Measurements from ENCODE around the gene CYP1A2.

The CYP1A2 gene

GRCh38 chr15:74780523-74781430, 32.1 kb downstream of the CYP1A2 start:
- no peak for TF ChIP-seq CTCF (IDR thresholded peaks at IDR 0.05; ENCODE audit: borderline replicate concordance, control extremely low read depth, extremely low read depth, insufficient read depth, missing control alignments)
- DNase-seq (ENCODE audit: low spot score): no peak
- in situ Hi-C loops (cut with MboI; ENCODE audit: low sequenced_read_pairs, unreplicated experiment): no loop called here

DNA sequence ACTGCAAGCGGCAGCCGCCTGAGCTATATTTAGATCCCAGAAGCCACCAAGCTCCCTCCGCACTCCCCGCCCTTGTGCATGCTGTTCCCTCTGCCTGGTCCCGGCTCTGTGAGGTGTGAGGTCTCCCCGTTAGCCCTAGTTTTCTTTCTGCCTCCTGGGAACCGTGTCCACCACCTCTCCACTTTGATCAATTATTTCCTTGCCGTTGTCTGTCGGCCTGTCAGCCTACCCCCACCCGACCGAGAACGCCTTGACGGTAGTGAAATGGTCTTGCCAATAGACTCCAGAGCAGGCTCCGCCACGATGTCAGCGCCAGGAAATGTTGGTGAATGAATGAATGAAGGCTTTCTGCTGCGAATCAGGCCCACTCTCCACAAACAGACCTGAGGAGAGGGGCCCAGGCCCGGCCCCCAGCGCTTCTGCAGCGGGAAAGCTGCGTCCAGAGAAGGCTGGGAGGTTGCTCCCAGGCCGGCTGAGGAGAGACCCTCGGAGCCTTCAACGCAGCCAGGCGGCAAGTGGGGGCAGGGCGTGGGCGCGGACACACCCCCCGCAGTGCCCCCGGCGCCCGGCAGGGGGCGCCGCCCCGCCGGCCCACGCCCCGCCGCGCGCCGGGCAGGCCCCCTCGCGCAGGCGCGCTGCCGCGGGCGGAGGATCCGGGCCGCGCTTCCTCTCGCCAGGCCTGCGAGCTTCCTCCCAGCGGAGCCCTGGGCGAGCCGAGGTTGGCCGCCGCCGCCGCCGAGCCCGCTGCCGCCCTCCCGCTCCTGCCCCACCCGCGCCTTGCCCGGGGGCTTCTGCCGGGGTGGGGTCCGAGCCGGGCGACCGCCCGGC, 33.0 kb downstream of the CYP1A2 start, which contains the start of gene CSK:
TSS of gene CSK (plus strand) at position 650 of the 828 bp plus-strand sequence. CDS start 16,218 bp downstream, outside the sequence.
- TF ChIP-seq CTCF (IDR thresholded peaks at IDR 0.05; ENCODE audit: borderline replicate concordance, control extremely low read depth, extremely low read depth, insufficient read depth, missing control alignments): peak; percentile 72
- peak; percentile 89 for DNase-seq (ENCODE audit: low spot score)
- in situ Hi-C loops (cut with MboI; ENCODE audit: low sequenced_read_pairs, unreplicated experiment): no loop called here

- in situ Hi-C loops (cut with MboI; ENCODE audit: low sequenced_read_pairs, unreplicated experiment): no loop called here
- no peak for DNase-seq (ENCODE audit: low spot score)
- TF ChIP-seq CTCF (IDR thresholded peaks at IDR 0.05; ENCODE audit: borderline replicate concordance, control extremely low read depth, extremely low read depth, insufficient read depth, missing control alignments): no peak
Measured at GRCh38 chr15:74782259-74783071, 33.8 kb downstream of the CYP1A2 start.

GRCh38 chr15:74783072-74783807, 34.6 kb downstream of the CYP1A2 start:
- no peak for TF ChIP-seq CTCF (IDR thresholded peaks at IDR 0.05; ENCODE audit: borderline replicate concordance, control extremely low read depth, extremely low read depth, insufficient read depth, missing control alignments)
- DNase-seq (ENCODE audit: low spot score): no peak
- in situ Hi-C loops (cut with MboI; ENCODE audit: low sequenced_read_pairs, unreplicated experiment): no loop called here

- TF ChIP-seq CTCF (IDR thresholded peaks at IDR 0.05; ENCODE audit: borderline replicate concordance, control extremely low read depth, extremely low read depth, insufficient read depth, missing control alignments): no peak
- in situ Hi-C loops (cut with MboI; ENCODE audit: low sequenced_read_pairs, unreplicated experiment): no loop called here
- no peak for DNase-seq (ENCODE audit: low spot score)
Measured at GRCh38 chr15:74783808-74784175, 35.1 kb downstream of the CYP1A2 start.

Measured in GM13976 (cell line).